ENCODE data around the gene LACTB.
"Not testable (repeated sequence)": the region's sequence is repeated elsewhere in the genome, so short reads cannot be mapped to it uniquely, and the experiment has no call there.

Gene LACTB

DNA sequence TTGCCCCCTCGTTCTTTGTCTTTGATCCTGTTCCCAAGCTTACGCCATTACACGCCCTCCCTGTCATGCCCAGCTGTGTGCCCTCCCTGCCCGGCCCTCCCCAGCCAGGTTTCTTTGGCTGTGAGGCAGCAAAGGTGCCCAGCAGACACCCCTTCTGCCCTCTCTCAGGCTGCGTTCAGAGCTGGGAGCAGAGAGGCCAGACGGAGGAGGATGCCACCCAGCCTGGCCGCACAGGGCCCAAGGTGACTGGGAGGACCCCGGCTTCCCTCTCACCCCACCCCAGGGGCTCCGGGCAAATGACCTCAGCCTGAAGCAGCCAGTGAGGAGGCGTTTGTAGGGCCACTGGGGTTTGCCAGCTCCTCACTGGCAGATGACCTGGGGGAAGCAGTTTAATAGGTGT lies 30.8 kb upstream of the LACTB start:
- peak; percentile 22 for DNase-seq

DNA sequence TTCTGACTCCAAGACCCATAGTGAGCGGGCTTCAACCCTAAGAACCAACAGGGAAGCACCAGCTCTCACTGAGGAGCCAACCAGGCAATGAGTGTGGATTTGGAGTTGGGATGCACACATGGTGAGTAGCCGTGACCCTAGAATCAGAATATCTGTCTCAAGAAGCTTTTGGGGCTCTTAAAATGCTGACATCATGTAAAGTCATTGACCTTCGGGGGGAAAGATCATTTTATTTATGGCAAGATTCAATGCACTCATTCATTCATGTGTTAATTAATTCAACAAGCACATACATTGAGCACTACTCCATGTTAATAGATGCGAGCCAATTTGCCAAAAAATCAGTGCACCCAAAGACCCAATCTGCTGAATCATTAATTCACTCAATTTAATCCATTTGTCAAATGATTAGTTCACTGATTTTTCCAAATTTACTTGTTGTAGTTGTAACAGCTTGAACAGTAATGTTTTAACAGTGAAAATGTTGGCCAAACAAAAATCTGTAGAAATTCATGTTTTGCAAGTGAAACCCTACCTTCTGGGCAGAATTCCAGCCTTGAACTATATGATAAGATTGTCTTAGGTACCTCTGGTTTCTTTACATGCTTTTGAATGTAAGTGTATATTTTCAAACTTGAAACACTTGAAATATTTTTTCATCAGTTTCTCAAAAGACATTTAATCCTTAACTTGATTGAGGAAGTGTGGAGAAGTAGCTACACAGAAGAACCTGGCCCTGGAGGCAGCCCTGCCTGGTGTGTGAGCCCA lies 29.8 kb upstream of the LACTB start:
- peak; percentile 22 for DNase-seq

DNA sequence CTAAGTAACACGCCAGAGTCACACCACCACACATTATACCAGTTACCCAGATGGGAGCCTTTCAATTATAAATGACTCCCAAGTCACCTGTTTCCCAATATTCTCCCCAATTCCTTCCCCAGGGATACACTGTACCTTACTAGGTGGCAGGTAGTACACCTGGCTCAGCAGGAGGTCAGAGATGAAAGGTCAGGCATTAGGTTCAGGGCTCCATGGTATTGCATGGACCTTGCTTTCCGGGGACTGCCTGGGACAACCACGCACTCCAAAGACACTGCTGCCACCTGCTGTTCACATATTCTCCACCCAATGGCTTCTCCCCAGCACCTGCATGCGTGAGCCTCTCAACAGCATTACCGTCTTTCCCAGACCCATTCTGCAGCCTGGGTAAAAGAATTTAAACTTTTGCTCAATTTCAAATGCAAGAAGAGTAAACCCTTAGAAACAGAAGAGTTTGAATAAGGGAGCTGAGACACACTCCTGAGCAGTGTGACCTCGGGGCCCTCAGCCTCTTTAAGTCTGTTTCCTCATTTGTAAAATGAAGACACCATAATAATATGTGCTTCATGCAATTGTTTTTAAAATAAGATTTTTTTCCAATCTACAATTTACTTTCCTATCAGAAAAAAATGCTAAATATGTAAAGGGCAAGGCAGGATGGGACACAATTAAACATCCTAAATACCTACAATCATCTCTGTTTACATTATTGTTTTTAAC lies 28.0 kb upstream of the LACTB start:
- peak; percentile 91 for DNase-seq

DNA sequence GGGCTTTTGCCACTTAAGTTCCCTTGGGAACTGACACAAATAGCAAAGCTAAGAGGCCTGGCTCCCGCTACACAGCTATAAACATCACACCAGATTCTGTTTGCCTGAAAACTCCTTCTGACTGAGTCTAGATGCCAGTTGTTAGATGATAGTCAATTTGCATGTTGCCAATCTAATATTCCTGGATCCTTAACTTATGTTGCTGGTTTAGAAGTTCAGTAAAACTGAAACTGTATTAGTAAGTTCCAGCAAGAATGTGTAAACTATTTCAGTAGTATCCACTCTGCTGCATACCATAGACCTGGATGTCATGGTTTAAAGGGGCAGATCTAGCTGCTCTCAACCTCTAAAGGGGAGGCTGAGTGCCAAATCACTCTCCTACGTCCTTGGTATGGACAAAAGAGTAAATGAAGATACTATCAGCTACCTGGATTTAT lies 27.1 kb upstream of the LACTB start:
- DNase-seq, result peak; percentile 51

DNA sequence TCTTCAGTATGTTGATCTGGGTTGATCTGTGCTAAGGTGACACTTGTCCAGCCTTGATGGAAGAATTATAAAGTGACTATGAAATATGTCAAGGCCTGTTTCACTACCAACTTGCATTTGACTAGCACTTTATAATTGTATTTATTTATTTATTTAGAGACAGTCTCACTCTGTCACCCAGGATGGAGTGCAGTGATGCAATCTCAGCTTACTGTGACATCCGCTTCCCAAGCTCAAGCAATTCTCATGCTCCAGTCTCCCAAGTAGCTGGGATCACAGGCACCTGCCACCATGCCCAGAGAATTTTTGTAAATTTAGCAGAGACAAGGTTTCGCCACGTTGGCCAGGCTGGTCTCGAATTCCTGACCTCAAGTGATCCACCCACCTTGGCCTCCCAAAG lies 25.5 kb upstream of the LACTB start:
- DNase-seq, result no peak

DNA sequence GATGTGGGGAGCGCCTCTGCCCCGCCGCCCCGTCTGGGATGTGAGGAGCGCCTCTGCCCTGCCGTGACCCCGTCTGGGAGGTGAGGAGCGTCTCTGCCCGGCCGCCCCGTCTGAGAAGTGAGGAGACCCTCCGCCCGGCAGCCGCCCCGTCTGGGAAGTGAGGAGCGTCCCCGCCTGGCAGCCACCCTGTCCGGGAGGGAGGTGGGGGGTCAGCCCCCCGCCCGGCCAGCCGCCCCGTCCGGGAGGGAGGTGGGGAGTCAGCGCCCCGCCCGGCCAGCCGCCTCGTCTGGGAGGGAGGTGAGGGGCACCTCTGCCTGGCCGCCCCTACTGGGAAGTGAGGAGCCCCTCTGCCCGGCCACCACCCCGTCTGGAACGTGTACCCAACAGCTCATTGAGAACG lies 22.8 kb upstream of the LACTB start:
- not testable (repeated sequence) for DNase-seq

DNA sequence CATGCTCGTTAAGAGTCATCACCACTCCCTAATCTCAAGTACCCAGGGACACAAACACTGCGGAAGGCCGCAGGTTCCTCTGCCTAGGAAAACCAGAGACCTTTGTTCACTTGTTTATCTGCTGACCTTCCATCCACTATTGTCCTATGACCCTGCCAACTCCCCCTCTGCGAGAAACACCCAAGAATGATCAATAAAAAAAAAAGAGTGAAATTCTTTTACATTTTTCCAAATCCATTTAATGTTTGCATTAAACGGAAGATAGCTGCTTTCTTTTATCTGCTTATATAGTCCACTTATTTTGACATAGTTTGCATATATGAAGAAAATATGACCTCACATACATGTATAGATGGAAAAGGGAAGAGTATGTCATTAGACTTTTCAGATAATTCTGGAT lies 22.1 kb upstream of the LACTB start:
- DNase-seq, result not testable (repeated sequence)

DNA sequence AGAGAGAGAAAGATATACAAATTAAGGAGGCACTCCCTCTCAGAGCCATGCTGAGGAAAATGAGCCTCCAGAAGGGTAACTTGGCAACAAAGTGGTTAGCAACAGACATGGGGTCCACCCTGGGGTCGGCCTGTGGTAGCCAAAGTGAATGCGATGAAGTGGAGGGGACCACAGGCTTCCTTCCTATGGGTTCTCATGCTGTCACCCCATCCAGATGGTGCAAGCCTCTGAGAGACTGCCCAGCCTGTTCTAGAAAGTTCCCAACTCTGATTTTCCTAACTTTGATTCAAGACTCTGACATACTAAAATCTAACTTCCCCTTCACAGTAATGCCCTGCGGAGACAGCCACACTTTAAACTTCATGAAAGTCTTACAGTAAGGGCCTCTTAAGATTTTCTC lies 18.2 kb upstream of the LACTB start:
- DNase-seq, result no peak

DNA sequence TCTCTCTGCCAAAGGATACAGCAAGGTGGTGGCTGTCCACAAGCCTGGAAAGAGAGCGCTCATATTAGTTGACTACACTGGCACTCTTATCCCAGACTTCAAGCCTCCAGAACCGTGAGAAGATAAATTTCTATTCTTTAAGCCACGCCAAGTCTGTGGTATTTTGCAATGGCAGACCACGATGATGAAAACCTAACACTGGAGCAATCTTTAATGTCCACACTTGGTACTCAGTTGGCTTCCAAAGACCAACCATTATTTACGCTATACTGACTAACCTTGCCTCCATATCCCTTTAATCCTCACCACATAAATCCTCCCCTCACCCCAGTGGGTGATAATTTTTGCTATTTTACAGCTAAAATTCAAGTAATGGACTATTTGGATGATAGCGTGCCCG lies 16.9 kb upstream of the LACTB start:
- no peak for DNase-seq

DNA sequence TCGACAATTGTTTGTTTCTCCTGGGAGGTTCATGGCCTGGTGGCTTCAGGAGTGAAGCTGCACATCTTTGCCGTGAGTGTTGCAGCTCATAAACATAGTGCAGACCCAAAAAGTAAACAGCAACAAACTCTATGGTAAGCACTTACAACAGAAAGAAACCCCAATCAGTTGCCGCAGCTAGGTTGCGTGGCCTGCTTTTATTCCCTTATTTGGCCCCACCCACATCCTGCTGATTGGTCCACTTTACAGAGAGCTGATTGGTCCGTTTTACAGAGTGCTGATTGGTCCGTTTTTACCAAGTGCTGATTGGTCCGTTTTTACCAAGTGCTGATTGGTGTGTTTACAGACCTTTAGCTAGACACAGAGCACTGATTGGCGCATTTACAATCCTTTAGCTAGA lies 16.3 kb upstream of the LACTB start:
- DNase-seq, result not testable (repeated sequence)

DNA sequence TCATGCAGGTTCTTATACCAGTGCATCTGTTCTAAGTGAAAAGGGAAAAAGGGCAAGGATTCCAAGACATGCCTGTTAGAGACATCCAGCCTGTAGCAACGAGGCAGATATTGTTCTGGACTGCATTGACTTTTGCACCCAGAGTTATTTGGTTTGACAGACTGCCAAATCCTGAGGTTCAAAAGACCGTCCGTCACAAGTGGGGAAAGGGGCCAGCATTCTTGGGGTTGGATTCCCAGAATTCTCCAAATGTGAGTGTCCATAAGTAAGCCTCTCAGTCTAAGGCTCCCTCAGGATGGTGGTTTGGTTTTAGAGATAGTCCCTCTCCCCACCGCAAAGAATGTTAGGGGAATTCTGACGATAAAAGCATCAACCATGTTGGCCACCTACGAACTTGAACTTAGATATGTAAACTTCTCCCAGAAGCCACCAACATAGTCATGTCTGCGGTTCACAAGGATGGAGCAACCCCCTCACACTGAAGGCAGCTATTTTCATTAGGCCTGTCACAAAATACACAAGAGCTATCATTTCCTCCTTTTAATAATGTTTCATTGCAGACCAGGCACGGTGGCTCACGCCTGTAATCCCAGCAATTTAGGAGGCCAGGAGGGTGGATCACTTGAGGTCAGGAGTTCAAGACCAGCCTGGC lies 13.6 kb upstream of the LACTB start:
- no peak for DNase-seq

DNA sequence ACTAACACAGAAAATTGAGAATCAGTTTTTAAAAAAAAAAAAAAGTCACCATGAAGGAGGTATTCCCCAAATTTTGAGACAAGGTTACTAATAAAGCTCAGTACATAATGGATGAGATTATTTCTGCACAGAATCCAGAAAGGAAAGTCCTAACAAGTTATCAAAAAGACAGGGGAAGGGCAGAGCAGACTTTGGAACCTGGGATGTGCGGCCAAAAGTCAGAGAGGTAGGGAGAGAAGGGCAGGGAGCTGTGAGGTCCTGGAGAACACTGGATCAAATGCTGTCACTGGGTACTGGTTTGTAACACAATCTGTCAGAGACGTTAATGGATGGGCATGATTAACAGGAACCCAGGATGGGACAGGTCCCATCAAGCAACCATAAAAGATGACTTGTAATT lies 12.2 kb upstream of the LACTB start:
- DNase-seq, result no peak

DNA sequence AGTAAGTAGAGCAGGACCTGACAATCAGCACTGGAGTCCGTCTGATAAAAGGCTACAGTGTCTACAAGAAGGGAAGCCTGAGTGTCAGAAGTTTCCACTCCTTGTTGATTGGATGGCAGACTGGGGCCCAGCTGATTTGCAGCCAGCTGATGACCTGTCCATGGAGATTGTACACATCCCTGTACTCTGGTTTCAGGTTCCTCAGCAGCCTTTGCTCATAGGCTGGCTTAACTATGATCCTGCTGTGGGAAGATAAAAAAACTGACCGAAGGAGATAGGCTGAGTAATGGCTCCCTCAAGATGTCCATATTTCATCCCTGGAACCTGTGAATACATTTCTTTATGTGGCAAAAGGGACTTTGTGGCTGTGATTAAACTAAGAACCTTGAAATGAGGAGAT lies 11.7 kb upstream of the LACTB start:
- no peak for DNase-seq

DNA sequence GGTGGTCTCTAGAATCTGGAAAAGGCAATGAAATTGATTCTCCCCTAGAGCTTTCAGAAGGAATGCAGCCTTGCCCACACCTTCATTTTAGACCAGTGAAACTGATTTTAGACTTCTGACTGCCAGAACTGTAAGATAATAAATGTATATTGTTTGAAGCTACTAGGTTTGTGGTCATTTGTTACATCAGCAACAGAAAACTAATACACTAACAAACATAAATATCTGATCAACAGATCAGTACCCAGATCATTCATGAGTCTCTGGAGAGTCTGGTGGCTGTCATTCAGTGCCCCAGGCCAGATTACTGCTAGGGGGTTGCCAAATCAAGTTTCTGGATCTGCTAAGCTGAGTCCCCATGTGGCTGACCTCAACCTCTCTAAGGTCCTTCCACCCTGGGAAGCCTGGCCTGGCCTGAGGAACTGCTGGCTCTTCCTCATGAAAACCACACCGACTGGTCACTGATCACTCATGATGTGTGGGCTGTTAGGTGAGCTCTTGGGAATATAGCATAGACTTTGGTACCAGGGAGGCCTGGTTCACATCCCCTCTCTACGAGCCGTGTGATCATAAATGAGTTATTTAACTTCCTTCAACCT lies 11.1 kb upstream of the LACTB start:
- DNase-seq, result no peak

DNA sequence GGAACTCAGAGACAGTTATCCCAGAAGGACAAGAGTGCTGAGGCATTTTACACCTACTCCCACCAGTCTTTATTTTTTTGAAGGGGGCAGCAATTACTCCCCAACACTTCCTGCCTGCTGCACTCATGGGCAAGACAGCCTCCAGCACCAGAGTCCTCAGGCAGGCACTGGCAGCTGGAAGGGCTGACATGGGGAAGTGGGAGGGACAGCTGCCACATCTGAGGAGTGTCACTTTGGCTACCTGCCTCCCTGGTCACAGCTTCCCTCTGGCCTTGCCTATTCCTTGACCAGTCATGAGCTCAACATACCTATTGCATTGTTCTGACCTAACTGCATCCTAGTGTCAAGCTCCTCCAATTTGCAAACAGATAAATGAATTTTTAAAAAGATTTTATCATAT lies 10.2 kb upstream of the LACTB start:
- DNase-seq, result no peak

DNA sequence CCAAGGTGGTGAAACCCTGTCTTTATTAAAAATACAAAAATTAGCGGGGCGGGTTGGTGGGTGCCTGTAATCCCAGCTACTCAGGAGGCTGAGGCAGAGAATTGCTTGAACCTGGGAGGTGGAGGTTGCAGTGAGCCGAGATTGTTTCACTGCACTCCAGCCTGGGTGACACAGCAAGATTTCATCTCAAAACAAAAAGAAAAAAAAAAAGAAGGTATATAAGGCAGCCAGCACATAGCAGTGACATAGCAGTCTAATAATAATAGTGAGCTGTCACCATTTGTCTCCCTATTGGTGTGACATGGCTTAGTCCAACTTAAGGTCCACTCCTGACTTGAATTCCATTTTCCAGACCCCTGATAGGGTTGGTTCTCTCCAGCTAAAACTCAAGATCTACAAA lies 8.8 kb upstream of the LACTB start:
- no peak for DNase-seq

DNA sequence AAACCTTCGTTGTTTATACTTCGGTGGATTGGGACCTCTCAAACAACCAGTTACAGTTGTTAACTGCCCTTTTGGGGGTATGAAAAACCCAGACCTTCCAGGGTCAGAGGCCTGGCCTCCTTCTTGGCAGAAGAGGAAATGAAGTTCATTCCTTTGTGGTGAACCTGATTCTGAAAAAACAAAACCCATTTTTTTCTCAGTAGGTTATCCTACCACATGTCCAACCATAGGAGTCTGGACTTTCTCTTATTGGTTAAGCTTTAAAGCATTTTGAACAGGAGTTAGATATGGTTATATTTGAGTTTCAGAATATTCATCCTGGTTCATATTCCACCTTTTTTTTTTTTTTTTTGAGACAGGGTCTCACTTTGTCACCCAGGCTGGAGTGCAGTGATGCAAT lies 7.2 kb upstream of the LACTB start:
- DNase-seq, result no peak

DNA sequence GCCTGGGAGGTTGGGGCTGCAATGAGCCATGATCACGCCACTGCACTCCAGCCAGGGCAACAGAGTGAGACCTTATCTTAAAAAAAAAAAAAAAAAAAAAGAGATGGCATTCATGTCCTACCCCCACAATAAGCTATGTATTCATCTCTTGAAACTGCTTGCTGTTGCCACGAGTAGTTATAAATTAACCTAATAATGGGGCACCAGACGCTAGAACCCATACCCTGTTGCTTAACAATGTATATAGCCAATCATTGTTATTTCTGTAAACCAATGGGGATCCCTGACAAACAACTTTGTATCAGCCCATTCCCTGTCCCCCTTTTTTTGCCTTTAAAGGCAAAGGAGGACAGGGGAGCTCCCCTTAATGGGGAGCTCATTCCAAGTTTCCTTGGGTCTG lies 2.8 kb upstream of the LACTB start:
- DNase-seq, result no peak

DNA sequence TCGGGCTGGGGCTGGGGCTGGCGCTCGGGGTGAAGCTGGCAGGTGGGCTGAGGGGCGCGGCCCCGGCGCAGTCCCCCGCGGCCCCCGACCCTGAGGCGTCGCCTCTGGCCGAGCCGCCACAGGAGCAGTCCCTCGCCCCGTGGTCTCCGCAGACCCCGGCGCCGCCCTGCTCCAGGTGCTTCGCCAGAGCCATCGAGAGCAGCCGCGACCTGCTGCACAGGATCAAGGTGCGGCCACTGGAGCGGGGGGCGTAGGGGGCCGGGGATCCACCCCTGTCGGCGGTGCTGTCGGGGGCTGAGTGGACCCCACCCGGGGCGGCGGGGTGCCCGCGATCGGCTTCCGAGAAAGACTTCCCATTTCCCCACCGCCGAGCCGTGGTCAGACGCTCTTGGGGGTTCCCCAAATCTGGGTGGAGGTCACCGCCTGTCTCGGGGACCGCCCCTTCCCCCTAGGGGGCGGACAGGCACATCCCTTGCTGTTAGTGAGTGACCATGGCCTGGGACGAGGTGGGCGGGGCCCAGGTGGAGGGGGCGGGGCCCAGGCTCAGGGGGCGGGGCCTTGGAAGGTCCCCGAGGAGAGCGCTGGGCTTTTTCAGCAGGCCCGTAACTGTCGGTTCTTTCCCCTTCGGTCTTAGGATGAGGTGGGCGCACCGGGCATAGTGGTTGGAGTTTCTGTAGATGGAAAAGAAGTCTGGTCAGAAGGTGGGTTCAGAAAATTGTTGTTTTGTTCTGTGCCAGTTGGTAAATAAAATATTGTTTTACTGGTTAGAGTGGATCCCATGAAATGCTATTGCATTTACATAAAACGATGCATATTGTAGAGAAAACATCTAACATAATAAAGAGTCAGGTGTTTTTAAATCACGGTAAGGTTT lies 578 bp downstream of the LACTB start:
- peak; percentile 96 for DNase-seq

DNA sequence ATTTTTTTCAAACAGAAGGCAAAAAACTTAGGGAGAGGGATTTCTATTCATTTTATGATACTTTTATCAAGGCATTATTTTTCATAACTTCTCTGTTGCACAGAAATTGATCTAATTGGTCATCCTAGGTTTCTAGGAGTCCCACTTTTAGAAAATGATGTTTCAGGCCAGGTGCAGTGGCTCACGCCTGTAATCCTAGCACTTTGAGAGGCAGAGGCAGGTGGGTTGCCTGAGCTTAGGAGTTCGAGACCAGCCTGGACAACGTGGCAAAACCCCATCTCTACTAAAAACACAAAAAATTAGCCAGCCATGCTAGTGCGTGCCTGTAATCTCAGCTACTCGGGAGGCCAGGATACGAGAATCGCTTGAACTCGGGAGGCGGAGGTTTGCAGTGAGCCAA lies 2.8 kb downstream of the LACTB start:
- DNase-seq, result no peak

DNA sequence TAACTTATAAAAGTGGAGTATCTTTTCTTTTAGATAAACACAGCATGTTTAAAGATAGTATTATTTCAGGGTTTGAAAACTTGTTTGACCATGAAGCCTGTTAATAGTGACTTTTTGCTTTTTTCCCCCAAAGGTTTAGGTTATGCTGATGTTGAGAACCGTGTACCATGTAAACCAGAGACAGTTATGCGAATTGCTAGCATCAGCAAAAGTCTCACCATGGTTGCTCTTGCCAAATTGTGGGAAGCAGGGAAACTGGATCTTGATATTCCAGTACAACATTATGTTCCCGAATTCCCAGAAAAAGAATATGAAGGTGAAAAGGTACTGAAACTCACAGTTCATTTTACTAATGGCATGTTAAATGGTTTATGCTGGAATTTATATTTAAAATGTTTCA lies 5.1 kb downstream of the LACTB start:
- no peak for DNase-seq

DNA sequence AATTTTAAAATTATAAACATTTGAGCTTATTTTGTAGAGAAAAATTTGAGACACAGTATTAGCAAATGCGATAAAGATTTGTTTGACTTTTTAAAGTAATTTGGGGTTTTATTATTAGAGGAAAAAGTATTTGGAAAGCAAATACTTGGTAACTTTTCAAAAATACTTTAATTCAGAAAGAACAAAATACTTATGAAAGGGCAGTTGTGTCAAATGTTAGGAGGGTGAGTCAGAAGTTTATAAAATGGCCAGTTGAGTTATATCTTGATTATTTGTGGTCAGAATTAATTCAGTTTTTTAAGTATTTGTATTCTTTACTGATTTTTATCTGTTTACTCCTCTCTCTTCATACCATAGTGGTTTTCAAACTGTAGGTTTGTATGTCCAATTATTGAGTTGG lies 12.1 kb downstream of the LACTB start:
- no peak for DNase-seq

Measured in islet precursor cell (in vitro differentiated cells).